ENCODE data around the gene HLA-DMA. TPM values are rescaled to one million over a fixed set of nuclear protein-coding genes. Genes with fewer than 3 reads are reported as not detected.

HLA-DMA gene
- total RNA-seq, 4 donors from 2014 or later: 28.8 to 85.2 (median 34.9) TPM

DNA sequence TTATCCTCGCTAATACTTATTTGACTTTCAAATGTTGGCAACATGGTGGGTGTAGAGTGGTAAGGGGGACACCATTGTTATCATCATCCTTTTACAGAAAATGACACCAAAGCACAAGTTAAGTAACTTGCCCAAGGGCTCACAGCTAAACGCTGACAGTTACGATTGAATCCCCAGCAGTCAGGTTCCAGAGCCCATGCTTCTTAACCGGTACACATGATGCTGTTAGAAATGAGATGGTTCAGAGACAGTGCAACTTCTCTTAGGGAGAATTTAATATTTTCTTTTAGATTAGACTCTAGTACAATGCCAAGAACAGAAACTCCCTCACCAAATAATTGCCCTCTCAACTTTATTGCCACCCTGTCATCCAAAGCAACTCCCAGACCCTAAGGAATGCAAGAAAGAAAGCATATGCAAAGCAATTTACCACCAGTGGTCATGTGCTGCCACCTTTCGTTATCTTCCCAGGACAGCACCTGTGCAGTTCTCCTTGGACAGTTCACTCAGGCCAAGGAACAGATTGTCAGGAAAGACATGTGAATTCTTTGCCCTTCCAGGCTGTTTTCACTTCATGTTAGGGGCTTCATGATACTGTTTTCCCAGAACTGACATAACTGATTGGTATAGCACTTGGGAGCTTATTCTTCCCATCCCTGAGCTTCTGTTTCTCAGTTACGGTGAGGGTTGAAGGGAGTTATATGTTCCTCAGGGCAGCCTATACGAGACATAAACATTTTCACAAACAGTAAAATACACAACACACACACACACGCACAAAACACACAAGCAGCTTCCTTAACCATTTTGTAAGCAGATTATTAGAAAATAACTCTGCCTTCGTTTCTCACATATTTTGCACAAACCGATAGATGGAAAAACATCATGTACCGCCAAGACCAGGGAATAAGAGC lies 5.1 kb downstream of the HLA-DMA start:
- Histone ChIP-seq H3K4me3 (no peak overlapping the region), H3K27ac (no peak overlapping the region), H3K4me1 (peaks cover 0 to 24% (median 15%) of the 10 kb centered on the region in 4 donors), H3K9me3 (no peaks in the 10 kb centered on the region), H3K36me3 (peaks cover 0 to 4% (median 0%) of the 10 kb centered on the region in 3 donors), H3K27me3 (no peaks in the 10 kb centered on the region)
- no peak for DNase-seq (ENCODE audit: low spot score in 2 of 2)
- 64 to 70% methylated on average over 11 of the region's 11 CpGs for WGBS, 2 donors
- TF ChIP-seq, protein P1, sequence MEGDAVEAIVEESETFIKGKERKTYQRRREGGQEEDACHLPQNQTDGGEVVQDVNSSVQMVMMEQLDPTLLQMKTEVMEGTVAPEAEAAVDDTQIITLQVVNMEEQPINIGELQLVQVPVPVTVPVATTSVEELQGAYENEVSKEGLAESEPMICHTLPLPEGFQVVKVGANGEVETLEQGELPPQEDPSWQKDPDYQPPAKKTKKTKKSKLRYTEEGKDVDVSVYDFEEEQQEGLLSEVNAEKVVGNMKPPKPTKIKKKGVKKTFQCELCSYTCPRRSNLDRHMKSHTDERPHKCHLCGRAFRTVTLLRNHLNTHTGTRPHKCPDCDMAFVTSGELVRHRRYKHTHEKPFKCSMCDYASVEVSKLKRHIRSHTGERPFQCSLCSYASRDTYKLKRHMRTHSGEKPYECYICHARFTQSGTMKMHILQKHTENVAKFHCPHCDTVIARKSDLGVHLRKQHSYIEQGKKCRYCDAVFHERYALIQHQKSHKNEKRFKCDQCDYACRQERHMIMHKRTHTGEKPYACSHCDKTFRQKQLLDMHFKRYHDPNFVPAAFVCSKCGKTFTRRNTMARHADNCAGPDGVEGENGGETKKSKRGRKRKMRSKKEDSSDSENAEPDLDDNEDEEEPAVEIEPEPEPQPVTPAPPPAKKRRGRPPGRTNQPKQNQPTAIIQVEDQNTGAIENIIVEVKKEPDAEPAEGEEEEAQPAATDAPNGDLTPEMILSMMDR (IDR thresholded peaks at IDR 0.05): peak in 4 of 5 experiments; percentile 21 to 37 (median 28)
- TF ChIP-seq EP300 (IDR thresholded peaks at IDR 0.05): no peak

DNA sequence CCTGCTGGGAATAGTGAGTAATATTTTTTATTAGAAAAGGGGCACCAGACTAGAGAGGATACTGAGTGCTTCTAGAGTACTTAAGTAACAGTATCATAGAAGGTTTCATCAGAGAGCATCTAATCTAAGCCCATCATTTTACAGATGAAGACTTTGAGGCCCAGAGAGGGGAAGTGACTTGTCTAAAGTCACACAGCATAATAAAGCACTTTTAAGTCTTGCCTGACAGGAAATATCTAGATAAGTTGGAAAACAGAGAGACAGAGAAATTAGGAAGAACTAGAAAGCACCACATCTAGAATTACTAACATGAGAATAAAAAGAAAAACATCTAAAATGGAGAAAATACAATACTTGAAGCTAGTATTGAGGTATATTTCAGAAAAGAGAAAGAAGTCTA lies 6.0 kb downstream of the HLA-DMA start:
- no peak for TF ChIP-seq EP300 (IDR thresholded peaks at IDR 0.05)
- TF ChIP-seq, protein P1 (IDR thresholded peaks at IDR 0.05): no peak
- no peak for TF ChIP-seq POLR2A (IDR thresholded peaks at IDR 0.05)
- no peak for DNase-seq (ENCODE audit: low spot score in 2 of 2)
- peaks cover 0 to 26% (median 13%) of the 10 kb centered on the region in 4 donors for H3K4me1 ChIP-seq
- H3K4me3 ChIP-seq: no peak overlapping the region
- no peak overlapping the region for H3K27ac ChIP-seq
- no peaks in the 10 kb centered on the region for H3K9me3 ChIP-seq
- peaks cover 0 to 4% (median 0%) of the 10 kb centered on the region in 3 donors for H3K36me3 ChIP-seq
- H3K27me3 ChIP-seq: no peaks in the 10 kb centered on the region

DNA sequence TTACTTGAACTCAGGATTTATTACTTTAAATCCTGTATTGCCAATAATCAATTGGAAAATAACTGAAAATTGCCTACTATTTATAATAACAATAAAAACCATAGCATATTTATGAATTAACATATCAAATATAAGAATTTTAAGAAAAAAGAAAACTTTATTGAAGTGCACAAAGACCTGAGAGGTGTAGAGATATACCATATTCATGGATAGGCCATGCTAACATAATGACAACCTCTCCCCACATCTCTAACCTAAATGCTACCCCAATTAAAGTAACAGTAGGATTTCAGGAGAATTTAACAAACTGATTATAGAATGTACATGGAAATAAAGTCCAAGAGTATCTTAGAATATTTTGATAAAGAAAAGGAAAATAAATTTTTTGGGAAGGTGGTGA lies 6.9 kb downstream of the HLA-DMA start:
- Histone ChIP-seq H3K9me3 (no peaks in the 10 kb centered on the region), H3K4me1 (peaks cover 0 to 22% (median 11%) of the 10 kb centered on the region in 4 donors), H3K36me3 (peaks cover 0 to 4% (median 0%) of the 10 kb centered on the region in 3 donors), H3K4me3 (no peak overlapping the region), H3K27me3 (no peaks in the 10 kb centered on the region), H3K27ac (peak overlapping the region in 2 of 4 donors; percentile 64 to 77)
- TF ChIP-seq POLR2A (IDR thresholded peaks at IDR 0.05) (no peak), EP300 (IDR thresholded peaks at IDR 0.05) (no peak)
- TF ChIP-seq, protein P1 (IDR thresholded peaks at IDR 0.05): no peak
- DNase-seq (ENCODE audit: low spot score in 2 of 2): no peak

DNA sequence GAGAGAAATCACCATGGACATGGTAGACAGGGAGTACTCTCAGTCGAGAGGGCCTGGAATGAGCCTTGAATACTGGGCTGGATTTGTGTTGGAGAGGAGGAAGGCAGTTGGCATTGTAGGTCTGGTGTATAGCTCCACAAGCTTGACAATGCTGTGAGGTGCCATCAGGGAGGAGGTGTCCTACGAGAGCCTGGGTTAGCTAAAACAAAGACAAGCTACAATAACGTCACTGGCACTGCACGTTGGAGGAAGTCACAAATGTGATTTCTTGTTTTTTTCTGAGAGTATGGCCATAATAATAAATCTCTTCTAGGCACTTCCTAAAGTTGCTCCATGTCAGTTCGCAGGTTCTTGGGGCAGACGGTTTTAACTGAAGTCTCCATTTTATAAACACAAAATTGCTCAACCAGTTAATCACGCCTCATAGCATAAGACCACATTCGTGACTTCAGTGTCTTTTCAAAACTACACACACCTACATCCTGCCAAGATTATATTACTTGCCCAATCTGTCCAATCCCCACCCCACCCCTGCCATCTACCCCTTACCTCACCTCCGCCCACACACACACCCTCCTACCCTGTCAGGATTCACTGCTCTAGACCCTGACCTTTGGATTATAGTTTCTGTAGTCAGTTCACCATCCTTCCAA lies 7.7 kb downstream of the HLA-DMA start:
- Histone ChIP-seq H3K9me3 (no peaks in the 10 kb centered on the region), H3K4me1 (peaks cover 0 to 21% (median 9%) of the 10 kb centered on the region in 4 donors), H3K36me3 (peaks cover 0 to 4% (median 0%) of the 10 kb centered on the region in 3 donors), H3K27ac (peak overlapping the region in 3 of 4 donors; percentile 47 to 77 (median 64)), H3K27me3 (no peaks in the 10 kb centered on the region), H3K4me3 (no peak overlapping the region)
- no peak for DNase-seq (ENCODE audit: low spot score in 2 of 2)
- TF ChIP-seq POLR2A (IDR thresholded peaks at IDR 0.05): no peak
- TF ChIP-seq EP300 (IDR thresholded peaks at IDR 0.05): peak in 1 of 2 donors; percentile 12
- TF ChIP-seq, protein P1 (IDR thresholded peaks at IDR 0.05): no peak
- WGBS, 2 donors: 70 to 79% methylated on average over 9 of the region's 9 CpGs
